PC-9 (cell line): ENCODE results near the gene RGL2.
"Not testable (repeated sequence)": the region's sequence is repeated elsewhere in the genome, so short reads cannot be mapped to it uniquely, and the experiment has no call there.

Experiments used
- CTCF ChIP-seq: fragments of 200-600 bp; sonication (generic); conservative IDR thresholded peaks from 2 replicates; pipeline ENCODE4 v1.6.1; 2017; ENCODE audit warnings: mixed run types, antibody characterized with exemption, mild to moderate bottlenecking, moderate library complexity
- EZH2 ChIP-seq: fragments of 200-600 bp; sonication (generic); IDR thresholded peaks from 2 replicates; pipeline ENCODE4 v1.8.0; 2017; ENCODE audit warnings: antibody characterized with exemption, low read depth

- TF ChIP-seq CTCF, EZH2: not testable (repeated sequence)
These were observed 36.3 kb downstream of the RGL2 start for GRCh38 chr6:33262490-33262889.
